ENCODE measurements around the gene HMCN1.
"Not testable (repeated sequence)": the region's sequence is repeated elsewhere in the genome, so short reads cannot be mapped to it uniquely, and the experiment has no call there.

Gene HMCN1

GRCh38 chr1:186183219-186183618 lies 449.0 kb downstream of the HMCN1 start:
- DNase-seq (peak; percentile 18), ATAC-seq (replicated peaks) (peak; percentile 81 to 88)
- H3K4me1 Mint-ChIP-seq: peaks cover 5 to 13% of the 10 kb centered on the region in 2 donors
- no peak overlapping the region for H3K4me3 Mint-ChIP-seq
- H3K36me3 Mint-ChIP-seq: no peaks in the 10 kb centered on the region
- no peak overlapping the region for H3K27ac Mint-ChIP-seq
- no peaks in the 10 kb centered on the region for H3K9me3 Mint-ChIP-seq
- H3K27me3 Mint-ChIP-seq: peaks cover 0 to 5% of the 10 kb centered on the region in 2 donors

- Mint-ChIP-seq H3K4me1 (peaks cover 5 to 13% of the 10 kb centered on the region in 2 donors), H3K9me3 (no peaks in the 10 kb centered on the region), H3K27ac (peak overlapping the region; percentile 21), H3K36me3 (no peaks in the 10 kb centered on the region), H3K27me3 (peaks cover 0 to 5% of the 10 kb centered on the region in 2 donors), H3K4me3 (peak overlapping the region in 1 of 2 donors; percentile 33)
- peak; percentile 60 to 63 for ATAC-seq (replicated peaks)
- DNase-seq: no peak
Observed at GRCh38 chr1:186183970-186184628, 449.9 kb downstream of the HMCN1 start.

- H3K27me3 Mint-ChIP-seq: not testable (repeated sequence)
Observed at GRCh38 chr1:186186251-186186650, 452.1 kb downstream of the HMCN1 start.

GRCh38 chr1:186187601-186188000 lies 453.4 kb downstream of the HMCN1 start:
- ATAC-seq (replicated peaks) (peak; percentile 47 to 56), DNase-seq (no peak)
- Mint-ChIP-seq H3K27me3 (peaks cover 0 to 5% of the 10 kb centered on the region in 2 donors), H3K4me1 (peaks cover 5 to 13% of the 10 kb centered on the region in 2 donors), H3K4me3 (no peak overlapping the region), H3K27ac (no peak overlapping the region), H3K36me3 (no peaks in the 10 kb centered on the region), H3K9me3 (no peaks in the 10 kb centered on the region)

More at GRCh38 chr1:186186251-186186650, 452.1 kb downstream of the HMCN1 start:
- H3K9me3 Mint-ChIP-seq; DNase-seq; H3K27ac Mint-ChIP-seq; ATAC-seq (replicated peaks); H3K36me3 Mint-ChIP-seq; H3K4me3 Mint-ChIP-seq: not testable (repeated sequence)
- peaks cover 5 to 13% of the 10 kb centered on the region in 2 donors for H3K4me1 Mint-ChIP-seq

GRCh38 chr1:186188004-186188539 lies 453.9 kb downstream of the HMCN1 start:
- DNase-seq (no peak), ATAC-seq (replicated peaks) (no peak)
- H3K9me3 Mint-ChIP-seq: no peaks in the 10 kb centered on the region
- H3K4me3 Mint-ChIP-seq: no peak overlapping the region
- no peak overlapping the region for H3K27ac Mint-ChIP-seq
- no peaks in the 10 kb centered on the region for H3K36me3 Mint-ChIP-seq
- H3K4me1 Mint-ChIP-seq: peaks cover 5 to 13% of the 10 kb centered on the region in 2 donors
- peaks cover 0 to 5% of the 10 kb centered on the region in 2 donors for H3K27me3 Mint-ChIP-seq

GRCh38 chr1:186188736-186189135 lies 454.5 kb downstream of the HMCN1 start:
- peaks cover 5% of the 10 kb centered on the region in 2 donors for H3K27me3 Mint-ChIP-seq
- H3K4me3 Mint-ChIP-seq: no peak overlapping the region
- peaks cover 0 to 4% of the 10 kb centered on the region in 2 donors for H3K9me3 Mint-ChIP-seq
- H3K36me3 Mint-ChIP-seq: no peaks in the 10 kb centered on the region
- DNase-seq (no peak), ATAC-seq (replicated peaks) (no peak)
- H3K4me1 Mint-ChIP-seq: peaks cover 5 to 6% of the 10 kb centered on the region in 2 donors
- no peak overlapping the region for H3K27ac Mint-ChIP-seq

GRCh38 chr1:186189156-186189555 lies 455.0 kb downstream of the HMCN1 start:
- ATAC-seq (replicated peaks): no peak
- Mint-ChIP-seq H3K4me1 (peaks cover 2 to 5% of the 10 kb centered on the region in 2 donors), H3K9me3 (peaks cover 0 to 4% of the 10 kb centered on the region in 2 donors), H3K27ac (no peak overlapping the region), H3K4me3 (no peak overlapping the region), H3K36me3 (no peaks in the 10 kb centered on the region), H3K27me3 (peaks cover 5 to 6% of the 10 kb centered on the region in 2 donors)
- no peak for DNase-seq

GRCh38 chr1:186191511-186191910 lies 457.3 kb downstream of the HMCN1 start:
- Mint-ChIP-seq H3K4me3 (no peak overlapping the region), H3K27ac (no peak overlapping the region), H3K36me3 (no peaks in the 10 kb centered on the region), H3K4me1 (peaks cover 0 to 5% of the 10 kb centered on the region in 2 donors), H3K27me3 (peaks cover 6 to 10% of the 10 kb centered on the region in 2 donors), H3K9me3 (peaks cover 0 to 8% of the 10 kb centered on the region in 2 donors)
- DNase-seq (no peak), ATAC-seq (replicated peaks) (no peak)

GRCh38 chr1:186193224-186193623 lies 459.0 kb downstream of the HMCN1 start:
- H3K27ac Mint-ChIP-seq: no peak overlapping the region
- no peaks in the 10 kb centered on the region for H3K4me1 Mint-ChIP-seq
- DNase-seq: no peak
- ATAC-seq (replicated peaks): no peak
- H3K27me3 Mint-ChIP-seq: peaks cover 4 to 6% of the 10 kb centered on the region in 2 donors
- H3K36me3 Mint-ChIP-seq: no peaks in the 10 kb centered on the region
- H3K9me3 Mint-ChIP-seq: peaks cover 0 to 8% of the 10 kb centered on the region in 2 donors
- no peak overlapping the region for H3K4me3 Mint-ChIP-seq

- Mint-ChIP-seq H3K36me3 (no peaks in the 10 kb centered on the region), H3K27ac (no peak overlapping the region)
- no peak for DNase-seq
Observed at GRCh38 chr1:186194107-186194756, 460.0 kb downstream of the HMCN1 start.

GRCh38 chr1:186195377-186195931 lies 461.3 kb downstream of the HMCN1 start:
- ATAC-seq (replicated peaks): no peak
- Mint-ChIP-seq H3K27ac (no peak overlapping the region), H3K9me3 (peaks cover 0 to 8% of the 10 kb centered on the region in 2 donors), H3K4me3 (no peak overlapping the region), H3K36me3 (no peaks in the 10 kb centered on the region), H3K27me3 (peaks cover 4 to 6% of the 10 kb centered on the region in 2 donors), H3K4me1 (no peaks in the 10 kb centered on the region)
- DNase-seq: no peak

More at GRCh38 chr1:186194107-186194756, 460.0 kb downstream of the HMCN1 start:
- peak; percentile 68 to 80 for ATAC-seq (replicated peaks)
- Mint-ChIP-seq H3K27me3 (peaks cover 4 to 6% of the 10 kb centered on the region in 2 donors), H3K4me3 (no peak overlapping the region), H3K4me1 (no peaks in the 10 kb centered on the region), H3K9me3 (peaks cover 0 to 8% of the 10 kb centered on the region in 2 donors)

- peaks cover 0 to 2% of the 10 kb centered on the region in 2 donors for H3K9me3 Mint-ChIP-seq
- DNase-seq (no peak), ATAC-seq (replicated peaks) (no peak)
- H3K27me3 Mint-ChIP-seq: peaks cover 6 to 9% of the 10 kb centered on the region in 2 donors
- H3K4me3 Mint-ChIP-seq: no peak overlapping the region
- H3K4me1 Mint-ChIP-seq: no peaks in the 10 kb centered on the region
- no peaks in the 10 kb centered on the region for H3K36me3 Mint-ChIP-seq
- no peak overlapping the region for H3K27ac Mint-ChIP-seq
Observed at GRCh38 chr1:186202271-186202764, 468.1 kb downstream of the HMCN1 start.

GRCh38 chr1:186202776-186203175 lies 468.6 kb downstream of the HMCN1 start:
- H3K4me3 Mint-ChIP-seq: no peak overlapping the region
- H3K36me3 Mint-ChIP-seq: no peaks in the 10 kb centered on the region
- DNase-seq (no peak), ATAC-seq (replicated peaks) (no peak)
- H3K27ac Mint-ChIP-seq: no peak overlapping the region
- peaks cover 0 to 2% of the 10 kb centered on the region in 2 donors for H3K9me3 Mint-ChIP-seq
- H3K27me3 Mint-ChIP-seq: peaks cover 6 to 9% of the 10 kb centered on the region in 2 donors
- no peaks in the 10 kb centered on the region for H3K4me1 Mint-ChIP-seq

- H3K27ac Mint-ChIP-seq: no peak overlapping the region
- H3K36me3 Mint-ChIP-seq: no peaks in the 10 kb centered on the region
- peaks cover 9 to 15% of the 10 kb centered on the region in 2 donors for H3K27me3 Mint-ChIP-seq
- H3K4me1 Mint-ChIP-seq: no peaks in the 10 kb centered on the region
- peaks cover 0 to 2% of the 10 kb centered on the region in 2 donors for H3K9me3 Mint-ChIP-seq
- no peak for ATAC-seq (replicated peaks)
- no peak overlapping the region for H3K4me3 Mint-ChIP-seq
- no peak for DNase-seq
Observed at GRCh38 chr1:186206048-186206570, 471.9 kb downstream of the HMCN1 start.

Measured in stimulated activated naive B cell treated with anti-CD40 and anti-IgM and Interleukin-4, amounts not matched to agents 10 μg/mL and 1 μg/mL and 100 μg/mL, for 72 hours (primary cell).